ENCODE results near the gene C20orf173.

DNA sequence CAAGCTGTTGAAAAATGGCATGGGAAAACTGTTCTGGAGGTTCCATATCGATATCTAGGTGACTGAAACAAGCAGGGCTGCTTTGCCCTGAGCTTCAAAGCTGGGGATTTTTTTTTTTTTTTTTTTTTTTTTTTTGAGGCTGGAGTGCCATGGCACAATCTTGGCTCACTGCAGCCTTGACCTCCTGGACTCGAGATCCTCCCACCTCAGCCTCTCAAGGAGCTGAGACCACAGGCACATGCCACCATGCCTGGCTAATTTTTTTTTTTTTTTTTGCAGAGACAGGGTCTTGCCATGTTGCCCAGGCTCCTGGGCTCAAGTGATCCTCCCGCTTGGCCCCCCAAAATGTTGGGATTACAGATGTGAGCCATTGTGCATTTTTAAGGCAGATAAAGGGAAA, 23.5 kb upstream of the C20orf173 start:
- TF ChIP-seq CTCF (IDR thresholded peaks at IDR 0.05) = no peak
- TF ChIP-seq REST (IDR thresholded peaks at IDR 0.05; ENCODE audit: insufficient read depth in 1 of 2, low read depth in 2 of 2, low read length in 1 of 2) = no peak

Data from Panc1 (cell line).